ENCODE results near the gene PWP2.

- no peak for TF ChIP-seq POLR2A (IDR thresholded peaks at IDR 0.05)
- TF ChIP-seq CTCF (IDR thresholded peaks at IDR 0.05): no peak
Observed at GRCh38 chr21:44093761-44094160, 13.4 kb upstream of the PWP2 start.
